Heart left ventricle (tissue), 13 donors: ENCODE data around the gene CPNE7.

Experiments used
- CTCF ChIP-seq, 12 donors: fragments of 200-600 bp; sonication (generic) in 4 of 12; IDR thresholded peaks; one replicate each; pipeline versions ENCODE4 v1.5.0 to v1.8.0; 2018 to 2022; ENCODE audit warnings: antibody characterized with exemption in 12 of 12, mild to moderate bottlenecking in 5 of 12
- POLR2A ChIP-seq, 2 donors: fragments of 450-650 bp; IDR thresholded peaks; one replicate each; pipeline ENCODE4 v1.6.1; 2017; ENCODE audit warnings: antibody characterized with exemption in 2 of 2, mild to moderate bottlenecking in 2 of 2, moderate library complexity in 2 of 2
- donor health status: ischemic (EF 13 %, LVEDD 7.1; RV severe dilation, severe dysfunction).
- donor health status: DM: no; HTN: yes; CAD: no.
- donor health status: DM: no; HTN: no; CAD: no.
- donor health status: ischemic (EF 25% LVEDD 6.9; RV normal size, moderate dysfunction).
- donor health status: ischemic (EF 25% LVEDD 5.7; RV mildly dilated, moderate dysfunction).
- donor health status: ischemic (EF 35%, LVEDD 5.7; RV mildly dilated, moderate dysfunction).
- donor health status: nonischemic (EF 11% LVEDD 7.7; RV severe dilation, severe dysfunction).
- donor health status: DM: yes; HTN: yes; CAD: no.
- donor health status: PGD.
- donor health status: ischemic (EF 29% LVEDD 5.4; RV normal size, mild dysfunction).
- donor health status: nonischemic (EF 23%, LVEDD 6.1; RV moderate dilation, normal function).

GRCh38 chr16:89564476-89565255 is 10.9 kb upstream of the CPNE7 start:
- TF ChIP-seq CTCF (IDR thresholded peaks at IDR 0.05) (no peak), POLR2A (IDR thresholded peaks at IDR 0.05) (no peak)
